ENCODE results near the gene ARHGEF6.

Gene ARHGEF6

DNA sequence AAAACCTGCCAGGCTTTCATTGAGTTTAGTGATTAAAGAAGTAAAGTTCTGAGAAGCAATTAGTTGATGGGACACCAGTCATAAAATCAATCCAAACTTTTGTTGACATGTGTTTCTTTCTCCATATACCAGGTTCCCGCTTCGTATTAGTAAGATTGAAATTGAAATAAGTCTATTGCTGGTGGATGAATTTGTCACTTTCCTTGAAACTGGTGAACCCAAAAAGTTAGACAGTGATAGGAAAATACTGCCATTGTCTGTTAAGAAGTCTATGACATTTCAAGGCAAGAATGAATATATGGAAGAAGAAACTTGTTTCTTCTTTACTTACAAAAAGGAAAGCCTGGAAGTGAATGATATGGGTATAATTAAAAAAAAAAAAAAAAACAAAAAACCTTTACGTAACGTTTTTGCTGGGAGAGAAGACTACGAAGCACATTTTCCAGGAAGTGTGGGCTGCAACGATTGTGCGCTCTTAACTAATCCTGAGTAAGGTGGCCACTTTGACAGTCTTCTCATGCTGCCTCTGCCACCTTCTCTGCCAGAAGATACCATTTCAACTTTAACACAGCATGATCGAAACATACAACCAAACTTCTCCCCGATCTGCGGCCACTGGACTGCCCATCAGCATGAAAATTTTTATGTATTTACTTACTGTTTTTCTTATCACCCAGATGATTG, 132.9 kb downstream of the ARHGEF6 start, which contains the start of gene CD40LG:
TSS of gene CD40LG (plus strand) at position 482 of the 684 bp plus-strand sequence. CDS start at position 573, 91 bp downstream.
- DNase-seq (ENCODE audit: low spot score): peak; percentile 52

DNA sequence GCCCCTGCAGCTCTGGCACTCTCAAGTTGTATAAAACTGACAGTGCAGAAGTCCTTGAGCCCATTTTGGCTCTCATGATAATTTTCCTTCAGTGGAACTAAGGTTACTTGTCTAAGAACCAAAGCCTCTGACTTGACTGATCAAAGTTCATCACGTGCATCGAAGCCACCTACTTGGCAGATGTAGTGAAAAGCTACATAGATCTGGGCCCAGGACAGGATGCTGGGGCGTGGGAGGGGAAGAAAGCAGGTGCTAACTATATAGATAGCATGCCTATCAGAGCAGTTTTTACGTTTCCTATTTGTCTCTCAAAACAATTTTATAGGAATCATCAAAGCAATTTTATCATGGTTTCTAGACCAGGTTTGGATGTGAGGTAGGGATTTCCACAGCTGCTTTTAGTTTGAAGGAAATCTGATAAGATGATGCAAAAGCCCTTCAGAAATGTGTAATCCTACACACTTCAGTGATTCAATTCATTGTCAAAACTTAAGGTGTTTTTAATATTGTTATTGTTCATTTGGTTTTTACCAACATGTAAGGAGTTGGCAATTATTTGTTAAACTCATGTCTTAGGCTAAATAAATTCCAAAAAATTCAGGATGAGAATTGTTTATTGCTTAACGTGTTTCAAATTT, 134.0 kb downstream of the ARHGEF6 start:
- DNase-seq (ENCODE audit: low spot score): peak; percentile 70

DNA sequence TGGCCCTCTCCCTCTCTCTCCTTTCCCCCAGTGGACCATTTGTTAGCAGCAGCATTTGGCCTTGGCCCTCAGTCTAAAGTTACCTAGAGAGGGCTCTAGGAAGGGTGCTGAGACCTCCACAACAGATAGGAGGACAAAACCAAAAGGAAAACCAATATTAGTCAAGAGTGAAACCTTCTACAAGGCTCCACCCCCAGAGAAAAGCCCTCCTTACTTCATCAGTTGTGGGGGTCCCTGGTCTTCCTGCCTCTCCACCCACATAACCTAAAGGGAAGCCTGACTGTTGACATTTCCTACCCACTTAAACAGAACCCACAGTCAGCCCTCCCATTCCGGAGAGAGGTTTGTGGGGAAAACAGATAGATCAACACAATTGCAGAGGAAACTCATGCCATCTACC, 137.5 kb downstream of the ARHGEF6 start:
- DNase-seq (ENCODE audit: low spot score): no peak

DNA sequence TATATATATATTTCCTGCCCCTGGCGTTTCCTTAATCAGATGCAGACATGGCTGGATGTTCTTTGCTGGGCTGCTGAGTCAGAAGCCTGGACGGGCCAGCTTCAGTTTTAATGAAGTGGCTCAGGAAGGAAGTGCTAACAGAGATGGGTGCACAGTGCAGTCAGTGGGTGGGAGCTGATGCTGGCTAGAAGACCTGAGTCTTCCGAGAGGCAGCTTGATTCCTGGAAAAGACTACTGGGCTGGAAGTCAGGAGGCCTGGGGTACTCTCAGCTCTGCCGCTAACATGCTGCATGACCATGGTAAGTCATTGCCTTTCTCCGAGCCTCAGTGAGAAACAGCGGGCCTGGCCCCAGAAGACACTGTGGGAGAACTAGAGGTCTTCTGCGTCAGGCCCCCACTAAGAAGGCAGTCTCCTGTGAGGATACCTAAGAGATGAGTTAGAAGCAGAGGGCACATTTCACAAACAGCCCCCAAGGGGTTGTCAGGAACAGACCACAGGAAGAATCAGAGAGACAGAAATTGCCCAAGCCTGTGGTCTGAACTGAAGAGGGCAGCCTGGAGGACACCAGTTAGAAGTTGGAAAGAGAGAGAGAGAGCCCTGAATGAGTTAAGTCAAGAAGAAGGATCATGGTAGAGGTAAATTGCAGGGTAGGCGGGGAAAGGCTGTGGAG, 141.1 kb downstream of the ARHGEF6 start:
- no peak for DNase-seq (ENCODE audit: low spot score)

DNA sequence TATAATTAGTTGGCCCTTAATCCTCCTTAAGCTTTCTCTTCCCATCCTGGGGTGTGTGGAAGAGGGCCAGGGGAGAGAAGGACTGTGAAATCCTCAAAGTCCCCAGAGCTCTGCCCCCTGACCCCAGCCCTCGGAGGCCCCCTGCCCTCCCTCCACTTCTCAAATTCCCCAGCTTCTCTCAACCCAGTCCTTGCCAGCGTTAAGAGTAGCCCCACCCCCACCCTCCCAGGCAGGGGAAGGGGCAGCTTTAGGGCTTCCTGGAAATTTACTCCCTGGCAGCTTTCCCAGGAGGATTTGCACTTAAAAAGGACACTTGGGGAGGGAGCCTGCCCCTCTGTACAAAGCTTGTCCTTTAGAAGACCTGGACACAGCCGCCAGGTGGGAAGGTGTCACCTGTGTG, 144.6 kb downstream of the ARHGEF6 start:
- DNase-seq (ENCODE audit: low spot score): no peak

DNA sequence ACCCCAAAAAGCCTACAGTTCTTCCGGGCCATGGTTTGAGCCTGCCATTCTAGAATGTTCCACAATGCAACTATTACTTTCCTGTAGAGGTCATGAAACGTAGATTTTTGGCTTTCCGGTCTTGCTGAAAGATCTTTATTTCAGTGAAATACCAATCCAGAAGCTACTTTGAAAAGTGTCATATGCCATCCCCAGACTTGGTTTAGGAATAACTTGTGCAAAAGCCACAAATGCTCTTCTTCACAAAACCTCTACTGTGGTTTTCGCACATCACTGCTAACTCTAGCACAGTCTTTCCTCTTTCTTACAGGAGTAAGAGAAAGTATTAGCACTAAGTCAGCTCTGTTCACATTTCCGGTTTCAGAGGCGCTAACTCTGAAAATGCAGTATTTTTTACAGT, 145.5 kb downstream of the ARHGEF6 start:
- DNase-seq (ENCODE audit: low spot score): peak; percentile 58

DNA sequence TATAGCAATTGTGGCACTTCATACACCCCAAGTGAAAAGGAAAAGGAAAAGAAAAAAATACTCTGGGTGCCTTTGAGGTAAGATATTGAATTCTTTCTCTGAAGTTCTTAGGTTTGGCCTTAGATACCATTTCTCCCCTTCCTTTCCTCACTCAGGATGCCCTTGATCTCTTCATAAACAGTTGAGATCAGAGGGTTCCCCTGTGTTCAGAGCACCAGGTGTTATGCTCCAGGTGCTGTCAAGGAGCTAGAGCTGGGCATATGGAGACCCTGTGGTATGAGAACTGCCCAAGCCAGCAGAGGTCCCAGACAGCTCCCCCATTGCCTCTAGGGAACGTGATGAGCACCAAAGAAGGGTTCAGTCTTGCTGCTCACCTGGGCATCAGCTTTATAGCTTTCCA, 149.9 kb downstream of the ARHGEF6 start:
- peak; percentile 26 for DNase-seq (ENCODE audit: low spot score)

DNA sequence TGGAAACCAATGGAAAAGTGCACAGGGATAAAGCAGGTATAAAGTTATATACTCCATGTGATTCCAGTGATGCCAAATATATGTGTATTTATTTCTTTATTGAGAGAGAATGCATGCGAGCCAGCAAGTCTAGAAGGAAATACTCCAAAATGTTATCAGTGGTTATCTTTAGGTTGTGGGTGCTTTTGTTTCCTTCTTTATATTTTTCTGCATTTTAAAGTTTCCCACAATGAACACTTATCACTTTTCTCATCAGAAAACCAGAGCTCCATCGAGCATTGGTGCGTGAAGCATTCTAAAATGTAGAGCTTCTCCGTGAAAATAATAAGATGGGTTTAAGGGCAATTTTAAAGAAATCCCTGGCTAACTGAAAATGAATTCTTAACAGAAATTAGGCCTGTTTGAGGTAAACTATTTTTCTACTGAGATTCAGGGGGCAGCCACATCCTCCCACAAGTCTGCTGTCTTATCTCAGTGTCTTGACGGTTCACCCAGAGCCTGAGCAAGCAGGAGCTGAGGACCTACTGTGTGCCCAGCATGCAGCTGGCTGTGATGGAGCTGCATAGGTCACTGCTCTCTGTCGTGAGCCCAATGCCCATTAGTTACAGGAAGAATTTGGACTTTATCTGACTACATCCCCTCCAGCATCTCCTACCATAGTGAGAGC, 151.5 kb downstream of the ARHGEF6 start:
- peak; percentile 25 for DNase-seq (ENCODE audit: low spot score)

DNA sequence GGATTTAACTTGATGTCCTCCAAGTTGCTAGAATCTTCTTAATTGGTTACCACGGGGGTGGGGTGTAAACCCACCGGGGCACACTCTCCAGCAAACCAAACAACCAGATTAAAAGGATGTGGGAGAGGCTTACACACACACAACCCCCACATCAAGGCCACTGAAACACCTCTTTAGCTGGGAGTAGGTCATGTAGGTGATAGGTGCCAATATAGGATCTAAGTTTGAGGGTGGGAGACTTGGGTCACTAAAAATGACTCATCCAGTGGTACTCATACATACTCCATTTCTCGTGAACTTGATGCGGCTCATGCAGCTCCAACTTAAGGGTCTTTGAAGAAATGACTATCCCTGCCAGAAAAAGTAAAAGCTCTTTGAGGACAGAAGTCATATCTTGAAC, 153.3 kb downstream of the ARHGEF6 start:
- peak; percentile 32 for DNase-seq (ENCODE audit: low spot score)

DNA sequence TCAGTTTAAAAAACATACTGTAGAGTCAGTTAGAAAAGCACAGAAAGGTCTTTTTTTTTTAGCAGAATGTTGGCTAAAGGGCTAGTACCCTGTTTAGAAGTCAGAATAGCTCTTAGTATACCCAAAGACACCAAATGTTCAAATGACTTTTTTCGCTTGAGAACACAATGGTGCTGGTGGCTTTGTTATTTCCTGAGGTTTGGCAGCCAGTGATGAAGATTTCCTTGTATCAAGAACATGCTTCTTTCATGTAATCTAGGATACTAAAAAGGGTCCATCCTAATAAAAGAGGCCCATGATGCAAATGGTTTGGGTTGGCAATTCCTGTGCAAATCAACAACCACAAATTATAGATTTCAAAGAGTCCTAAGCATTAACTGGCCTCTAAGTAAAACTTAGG, 153.8 kb downstream of the ARHGEF6 start:
- no peak for DNase-seq (ENCODE audit: low spot score)

DNA sequence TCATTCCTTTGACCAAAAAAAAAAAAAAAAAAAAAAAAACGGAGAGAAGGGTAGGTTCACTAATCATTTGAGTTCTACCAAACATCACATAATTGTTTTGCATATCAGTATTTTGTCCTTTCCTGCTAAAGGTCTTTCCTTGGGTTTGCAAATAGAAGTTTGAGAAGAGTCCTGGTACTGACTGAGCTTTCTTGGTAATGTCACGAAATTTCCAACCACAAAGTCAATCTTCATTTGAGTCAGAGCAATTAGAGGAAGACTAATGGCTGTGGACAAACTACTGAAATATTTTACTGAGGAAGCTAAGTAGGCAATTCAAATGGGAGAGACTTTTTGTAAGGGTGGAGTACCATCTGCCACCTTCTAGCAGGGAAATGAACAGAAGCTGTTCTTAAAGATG, 154.5 kb downstream of the ARHGEF6 start:
- no peak for DNase-seq (ENCODE audit: low spot score)

DNA sequence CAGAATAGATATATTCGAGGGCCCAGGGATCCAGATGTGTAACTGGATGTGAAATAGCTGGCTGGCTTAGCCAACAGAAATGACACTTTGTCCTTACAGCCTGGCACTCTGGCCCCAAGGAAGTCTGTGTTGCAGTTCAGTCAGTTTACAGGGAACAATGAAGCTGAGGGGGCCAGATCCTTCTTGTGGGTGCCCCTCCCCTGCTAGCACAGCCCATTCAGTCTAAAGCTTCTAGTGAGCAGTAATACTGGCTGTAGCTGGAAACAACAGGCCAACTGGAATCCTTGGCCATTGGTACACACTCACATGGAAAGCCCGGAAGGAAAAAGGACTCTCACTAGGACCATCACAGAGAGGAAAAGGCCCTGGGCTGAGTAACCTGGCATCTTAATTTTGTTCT, 155.5 kb downstream of the ARHGEF6 start:
- DNase-seq (ENCODE audit: low spot score): no peak

DNA sequence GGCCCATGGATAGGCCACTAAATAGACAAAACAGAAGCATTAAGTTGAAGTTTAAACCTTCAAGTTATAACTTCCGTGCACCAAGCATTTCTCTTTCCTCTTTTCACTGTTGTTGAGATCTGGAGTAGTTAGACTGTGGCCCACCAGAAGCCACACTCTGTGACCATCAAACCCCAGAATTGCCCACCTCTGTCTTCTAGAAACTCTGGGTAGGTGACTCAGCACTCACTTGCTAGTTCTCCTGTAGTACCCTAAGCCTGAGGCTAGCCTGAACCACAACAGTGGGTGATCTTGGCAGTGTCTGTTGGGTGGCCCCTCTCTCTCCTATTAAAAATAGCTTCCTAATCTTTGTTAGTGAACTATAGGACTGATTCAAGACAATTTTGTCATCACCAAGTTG, 157.3 kb downstream of the ARHGEF6 start:
- no peak for DNase-seq (ENCODE audit: low spot score)

DNA sequence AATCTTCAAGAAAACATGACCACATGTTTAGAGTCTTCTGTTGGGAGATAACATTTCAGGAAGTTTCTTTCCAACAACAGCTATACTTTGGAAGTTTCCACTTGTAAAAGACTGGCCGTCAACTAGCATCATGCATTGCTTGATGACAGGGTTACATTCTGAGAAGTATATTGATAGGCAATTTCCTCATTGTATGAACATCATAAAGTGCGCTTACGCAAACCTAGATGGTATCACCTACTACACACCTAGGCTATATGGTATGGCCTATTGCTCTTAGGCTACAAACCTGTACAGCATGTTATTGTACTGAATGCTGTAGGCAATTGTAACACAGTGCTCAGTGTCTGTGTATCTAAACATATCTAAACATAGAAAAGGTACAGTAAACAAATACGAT, 158.2 kb downstream of the ARHGEF6 start:
- DNase-seq (ENCODE audit: low spot score): no peak

DNA sequence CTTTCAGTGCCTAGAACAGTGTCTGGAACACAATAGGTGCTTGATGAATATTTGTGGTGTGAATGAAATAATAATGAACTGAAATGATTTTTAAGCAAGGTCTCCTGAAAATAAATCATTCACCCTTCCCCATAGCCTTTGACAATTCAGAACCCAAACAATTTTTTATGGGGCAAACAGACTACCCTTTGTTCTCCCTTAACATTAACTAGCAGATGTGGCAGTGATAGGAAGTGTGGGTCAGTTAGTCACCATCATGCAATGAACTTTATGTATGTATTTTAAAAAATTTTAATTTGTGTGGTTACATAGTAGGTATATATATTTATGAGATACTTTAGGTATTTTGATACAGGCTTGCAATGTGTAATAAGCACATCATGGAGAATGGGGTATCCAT, 160.0 kb downstream of the ARHGEF6 start:
- no peak for DNase-seq (ENCODE audit: low spot score)

DNA sequence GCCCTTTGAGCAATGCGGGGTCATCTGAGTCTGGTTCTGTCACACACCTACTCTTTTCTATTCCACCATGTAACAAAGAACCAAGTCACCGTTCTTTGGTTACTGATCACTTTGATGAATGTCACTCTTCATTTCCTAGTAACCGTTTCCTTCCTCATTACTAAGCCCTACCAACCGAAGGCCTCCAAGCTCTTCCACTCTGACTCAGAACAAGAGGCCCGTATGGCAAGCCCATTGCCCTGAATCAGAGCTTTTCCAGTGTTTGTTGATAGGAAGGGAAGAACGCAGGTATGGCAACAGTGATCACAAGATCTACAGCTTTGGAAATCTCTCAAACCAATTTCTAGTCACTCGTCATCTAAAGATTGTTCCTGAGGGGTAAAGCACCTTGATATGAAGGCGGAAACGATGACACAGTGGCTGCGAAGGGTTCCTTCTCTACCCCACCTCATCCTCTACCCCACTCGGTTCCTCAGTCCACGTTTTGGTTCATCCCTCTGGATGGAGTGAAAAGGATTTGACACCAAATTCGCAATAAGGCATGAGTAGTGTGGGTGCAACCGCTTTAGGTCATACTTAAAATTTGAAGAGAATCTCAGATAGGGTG, 160.7 kb downstream of the ARHGEF6 start:
- DNase-seq (ENCODE audit: low spot score): peak; percentile 34

DNA sequence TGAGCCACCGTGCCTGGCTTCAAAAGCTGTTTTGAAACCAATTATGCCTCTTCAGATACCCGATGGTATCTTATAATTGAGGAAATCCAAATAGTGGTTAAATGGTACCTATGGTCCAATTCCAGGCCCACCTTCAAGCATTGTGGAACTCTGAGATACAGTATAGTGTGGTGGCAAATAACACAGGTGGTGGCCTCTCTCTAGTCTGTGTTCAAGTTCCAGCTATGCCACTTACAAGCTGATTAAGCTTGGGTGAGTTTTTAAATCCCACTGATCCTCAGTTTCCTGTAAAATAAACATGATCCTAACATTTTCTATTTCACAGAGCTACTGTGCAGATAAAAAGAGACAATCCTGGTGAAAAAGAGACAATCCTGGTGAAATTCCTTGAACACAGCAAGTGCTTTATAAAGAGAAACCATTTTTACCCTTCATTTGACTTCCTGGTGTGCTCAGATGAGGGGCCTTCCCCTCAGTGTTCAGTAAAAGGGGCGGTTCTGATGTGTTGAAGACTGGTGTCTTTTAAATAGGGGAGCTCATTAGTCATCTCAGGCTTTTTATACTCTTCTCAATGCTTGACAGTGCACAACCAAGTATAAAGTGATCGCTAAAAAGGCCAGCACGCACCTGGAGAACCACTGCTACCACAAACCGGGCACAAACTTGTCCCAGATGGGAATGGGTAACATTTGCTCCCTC, 163.6 kb downstream of the ARHGEF6 start:
- DNase-seq (ENCODE audit: low spot score): peak; percentile 47

Data from CD4-positive, alpha-beta T cell treated with Interleukin-6 at 100 ng/mL for 8 hours (primary cell).